Measurements from ENCODE around the gene ITPR3.
A peak's percentile ranks its signal among the peaks of the same experiment; 100 is the strongest.
"Not testable (repeated sequence)": the region's sequence is repeated elsewhere in the genome, so short reads cannot be mapped to it uniquely, and the experiment has no call there.

Gene ITPR3

GRCh38 chr6:33586108-33586640 is 34.9 kb upstream of the ITPR3 start:
- no peaks in the 10 kb centered on the region for H3K9me3 Mint-ChIP-seq
- H3K36me3 Mint-ChIP-seq (ENCODE audit: low read depth), result no peaks in the 10 kb centered on the region
- no peaks in the 10 kb centered on the region for H3K27me3 Mint-ChIP-seq (ENCODE audit: low read depth)
- H3K4me1 Mint-ChIP-seq (ENCODE audit: low read depth), result peaks cover 12% of the 10 kb centered on the region
- H3K4me3 Mint-ChIP-seq, result no peak overlapping the region
- H3K27ac Mint-ChIP-seq, result peak overlapping the region; percentile 92

- no peak overlapping the region for H3K4me3 Mint-ChIP-seq
- H3K27me3 Mint-ChIP-seq (ENCODE audit: low read depth), result peaks cover 4% of the 10 kb centered on the region
- H3K4me1 Mint-ChIP-seq (ENCODE audit: low read depth), result peaks cover 17% of the 10 kb centered on the region
- H3K36me3 Mint-ChIP-seq (ENCODE audit: low read depth), result no peaks in the 10 kb centered on the region
- no peaks in the 10 kb centered on the region for H3K9me3 Mint-ChIP-seq
- no peak overlapping the region for H3K27ac Mint-ChIP-seq
Measured at GRCh38 chr6:33587529-33587928, 33.6 kb upstream of the ITPR3 start.

- Mint-ChIP-seq H3K9me3 (no peaks in the 10 kb centered on the region), H3K27ac (no peak overlapping the region), H3K4me1 (ENCODE audit: low read depth) (peaks cover 25% of the 10 kb centered on the region), H3K4me3 (no peak overlapping the region), H3K27me3 (ENCODE audit: low read depth) (peaks cover 8% of the 10 kb centered on the region), H3K36me3 (ENCODE audit: low read depth) (no peaks in the 10 kb centered on the region)
Measured at GRCh38 chr6:33588894-33589293, 32.2 kb upstream of the ITPR3 start.

- no peak overlapping the region for H3K27ac Mint-ChIP-seq
- no peak overlapping the region for H3K4me3 Mint-ChIP-seq
- H3K9me3 Mint-ChIP-seq, result no peaks in the 10 kb centered on the region
- no peaks in the 10 kb centered on the region for H3K36me3 Mint-ChIP-seq (ENCODE audit: low read depth)
- H3K4me1 Mint-ChIP-seq (ENCODE audit: low read depth), result peaks cover 25% of the 10 kb centered on the region
- H3K27me3 Mint-ChIP-seq (ENCODE audit: low read depth), result peaks cover 8% of the 10 kb centered on the region
Measured at GRCh38 chr6:33589392-33589730, 31.8 kb upstream of the ITPR3 start.

GRCh38 chr6:33589731-33590530 is 31.2 kb upstream of the ITPR3 start:
- no peak overlapping the region for H3K4me3 Mint-ChIP-seq
- no peak overlapping the region for H3K27ac Mint-ChIP-seq
- peaks cover 8% of the 10 kb centered on the region for H3K27me3 Mint-ChIP-seq (ENCODE audit: low read depth)
- no peaks in the 10 kb centered on the region for H3K36me3 Mint-ChIP-seq (ENCODE audit: low read depth)
- no peaks in the 10 kb centered on the region for H3K9me3 Mint-ChIP-seq
- H3K4me1 Mint-ChIP-seq (ENCODE audit: low read depth), result peaks cover 25% of the 10 kb centered on the region

GRCh38 chr6:33590531-33591198 is 30.5 kb upstream of the ITPR3 start:
- H3K36me3 Mint-ChIP-seq (ENCODE audit: low read depth), result no peaks in the 10 kb centered on the region
- no peak overlapping the region for H3K4me3 Mint-ChIP-seq
- H3K9me3 Mint-ChIP-seq, result no peaks in the 10 kb centered on the region
- H3K4me1 Mint-ChIP-seq (ENCODE audit: low read depth), result peaks cover 22% of the 10 kb centered on the region
- peak overlapping the region; percentile 31 for H3K27ac Mint-ChIP-seq
- H3K27me3 Mint-ChIP-seq (ENCODE audit: low read depth), result peaks cover 8% of the 10 kb centered on the region

- Mint-ChIP-seq H3K4me1 (ENCODE audit: low read depth) (peaks cover 17% of the 10 kb centered on the region), H3K27me3 (ENCODE audit: low read depth) (peaks cover 8% of the 10 kb centered on the region), H3K4me3 (no peak overlapping the region), H3K36me3 (ENCODE audit: low read depth) (no peaks in the 10 kb centered on the region), H3K9me3 (no peaks in the 10 kb centered on the region), H3K27ac (peak overlapping the region; percentile 22)
Measured at GRCh38 chr6:33591424-33592032, 29.6 kb upstream of the ITPR3 start.

- Mint-ChIP-seq H3K4me1 (ENCODE audit: low read depth) (peaks cover 19% of the 10 kb centered on the region), H3K27me3 (ENCODE audit: low read depth) (peaks cover 8% of the 10 kb centered on the region), H3K27ac (no peak overlapping the region), H3K9me3 (no peaks in the 10 kb centered on the region), H3K4me3 (peak overlapping the region; percentile 79), H3K36me3 (ENCODE audit: low read depth) (no peaks in the 10 kb centered on the region)
Measured at GRCh38 chr6:33592280-33592594, 28.9 kb upstream of the ITPR3 start.

GRCh38 chr6:33592595-33593413 is 28.3 kb upstream of the ITPR3 start:
- H3K4me1 Mint-ChIP-seq (ENCODE audit: low read depth), result peaks cover 19% of the 10 kb centered on the region
- peak overlapping the region; percentile 43 for H3K27ac Mint-ChIP-seq
- H3K36me3 Mint-ChIP-seq (ENCODE audit: low read depth), result no peaks in the 10 kb centered on the region

GRCh38 chr6:33593414-33593727 is 27.8 kb upstream of the ITPR3 start:
- Mint-ChIP-seq H3K27ac (no peak overlapping the region), H3K27me3 (ENCODE audit: low read depth) (peaks cover 8% of the 10 kb centered on the region), H3K36me3 (ENCODE audit: low read depth) (no peaks in the 10 kb centered on the region), H3K9me3 (no peaks in the 10 kb centered on the region), H3K4me3 (peak overlapping the region; percentile 79), H3K4me1 (ENCODE audit: low read depth) (peaks cover 19% of the 10 kb centered on the region)

More at GRCh38 chr6:33592595-33593413, 28.3 kb upstream of the ITPR3 start:
- peak overlapping the region; percentile 79 for H3K4me3 Mint-ChIP-seq
- H3K27me3 Mint-ChIP-seq (ENCODE audit: low read depth), result peaks cover 8% of the 10 kb centered on the region
- no peaks in the 10 kb centered on the region for H3K9me3 Mint-ChIP-seq

- peaks cover 8% of the 10 kb centered on the region for H3K27me3 Mint-ChIP-seq (ENCODE audit: low read depth)
- H3K9me3 Mint-ChIP-seq, result no peaks in the 10 kb centered on the region
- no peaks in the 10 kb centered on the region for H3K36me3 Mint-ChIP-seq (ENCODE audit: low read depth)
- no peak overlapping the region for H3K27ac Mint-ChIP-seq
- H3K4me3 Mint-ChIP-seq, result no peak overlapping the region
- peaks cover 19% of the 10 kb centered on the region for H3K4me1 Mint-ChIP-seq (ENCODE audit: low read depth)
Measured at GRCh38 chr6:33595001-33595846, 25.9 kb upstream of the ITPR3 start.

- Mint-ChIP-seq H3K27ac (peak overlapping the region; percentile 15), H3K4me1 (ENCODE audit: low read depth) (peaks cover 19% of the 10 kb centered on the region)
- H3K9me3 Mint-ChIP-seq; H3K4me3 Mint-ChIP-seq; H3K36me3 Mint-ChIP-seq (ENCODE audit: low read depth); H3K27me3 Mint-ChIP-seq (ENCODE audit: low read depth): not testable (repeated sequence)
Measured at GRCh38 chr6:33596894-33597293, 24.2 kb upstream of the ITPR3 start.

- H3K27ac Mint-ChIP-seq, result no peak overlapping the region
- H3K4me3 Mint-ChIP-seq, result no peak overlapping the region
- H3K27me3 Mint-ChIP-seq (ENCODE audit: low read depth), result peaks cover 11% of the 10 kb centered on the region
- peaks cover 12% of the 10 kb centered on the region for H3K4me1 Mint-ChIP-seq (ENCODE audit: low read depth)
- no peaks in the 10 kb centered on the region for H3K36me3 Mint-ChIP-seq (ENCODE audit: low read depth)
- no peaks in the 10 kb centered on the region for H3K9me3 Mint-ChIP-seq
Measured at GRCh38 chr6:33597551-33598322, 23.4 kb upstream of the ITPR3 start.
